Fibroblast of lung (primary cell): ENCODE results near the gene TMPRSS11F. TPM values are rescaled to one million over a fixed set of nuclear protein-coding genes. Genes with fewer than 3 reads are reported as not detected.

Experiments
- DNase-seq, 2 donors: peaks; one replicate each; pipeline versions ENCODE4 v3.0.0 to v3.0.0-alpha.2; 2010; ENCODE audit warnings: low read depth in 2 of 2
- H2AFZ ChIP-seq: 2 replicates; pipeline ENCODE4 v1.5.1; 2012; ENCODE audit warnings: low read length, control low read depth, inconsistent platforms
- H3K27ac ChIP-seq: 2 replicates; pipeline ENCODE4 v1.5.1; 2011; ENCODE audit warnings: low read length, control low read depth; ENCODE audit not compliant: insufficient read depth
- H3K27me3 ChIP-seq: 2 replicates; pipeline ENCODE4 v1.5.1; 2011; ENCODE audit warnings: mild to moderate bottlenecking, low read length; ENCODE audit not compliant: control insufficient read depth, insufficient read depth
- H3K36me3 ChIP-seq: 2 replicates; pipeline ENCODE4 v1.5.1; 2011; ENCODE audit warnings: low read length; ENCODE audit not compliant: control insufficient read depth, insufficient read depth
- H3K4me1 ChIP-seq: 2 replicates; pipeline ENCODE4 v1.5.1; 2011; ENCODE audit warnings: low read length; ENCODE audit not compliant: control insufficient read depth, insufficient read depth; ENCODE audit errors: extremely low read depth
- H3K4me2 ChIP-seq: 2 replicates; pipeline ENCODE4 v1.5.1; 2011; ENCODE audit warnings: low read length, control low read depth; ENCODE audit not compliant: insufficient read depth; ENCODE audit errors: extremely low read depth
- H3K4me3 ChIP-seq, 4 experiments: fragments of 200-600 bp in 1 of 4; sonication (generic) in 1 of 4; replicated peaks in 1 of 4; 2 replicates each; pipeline ENCODE4 v1.5.1; 2011 to 2016; ENCODE audit warnings: low read length in 4 of 4, low read depth in 3 of 4, mild to moderate bottlenecking in 3 of 4, control low read depth in 2 of 4, inconsistent platforms in 1 of 4, mixed read lengths in 1 of 4; ENCODE audit not compliant: insufficient read depth in 1 of 4; ENCODE audit errors: control extremely low read depth in 1 of 4
- H3K79me2 ChIP-seq: 2 replicates; pipeline ENCODE4 v1.5.1; 2012; ENCODE audit warnings: mild to moderate bottlenecking, low read length, inconsistent platforms; ENCODE audit not compliant: control insufficient read depth, insufficient read depth
- H3K9ac ChIP-seq: 2 replicates; pipeline ENCODE4 v1.5.1; 2011; ENCODE audit warnings: mild to moderate bottlenecking, low read length, control low read depth; ENCODE audit not compliant: insufficient read depth
- H3K9me3 ChIP-seq: 2 replicates; pipeline ENCODE4 v1.5.1; 2012; ENCODE audit warnings: low read depth, low read length; ENCODE audit not compliant: control insufficient read depth, insufficient read depth
- H4K20me1 ChIP-seq: 2 replicates; pipeline ENCODE4 v1.5.1; 2011; ENCODE audit warnings: low read length; ENCODE audit not compliant: control insufficient read depth, insufficient read depth; ENCODE audit errors: extremely low read depth
- CTCF ChIP-seq, 2 donors: IDR thresholded peaks in 1 of 2; conservative IDR thresholded peaks in 1 of 2; 1 replicate in 1 of 2; 2 replicates in 1 of 2; pipeline ENCODE4 v1.5.1; 2011 to 2012; ENCODE audit warnings: low read length in 2 of 2, control low read depth in 1 of 2, inconsistent platforms in 1 of 2, low read depth in 1 of 2, mild to moderate bottlenecking in 1 of 2
- EZH2 ChIP-seq: IDR thresholded peaks from 2 replicates; pipeline ENCODE4 v1.5.1; 2012; ENCODE audit warnings: low read length, control low read depth, mild to moderate bottlenecking; ENCODE audit errors: missing control alignments
- polyA plus RNA-seq, 2 donors: library from polyadenylated mRNA; depleted of rRNA in 1 of 2; stranded (reverse) in 1 of 2; unstranded in 1 of 2; fragments of >200 nt; gene quantifications; 2 replicates each; pipeline ENCODE4 v1.2.1, GENCODE V29; 2011 to 2012; ENCODE audit warnings: missing spikeins in 1 of 2
- total RNA-seq: library from RNA; depleted of rRNA; stranded (reverse); fragments of >200 nt; gene quantifications from 2 replicates; pipeline ENCODE4 v1.2.1, GENCODE V29; 2014

TMPRSS11F gene
- total and polyA plus RNA-seq, 2 donors (not counting 1 experiment from before 2014, with no cell fraction given) = not detected

GRCh38 chr4:68152411-68152810 lies 22.7 kb upstream of the TMPRSS11F start:
- no peaks in the 10 kb centered on the region for H3K36me3 ChIP-seq
- no peaks in the 10 kb centered on the region for H3K27me3 ChIP-seq
- H3K4me2 ChIP-seq = no peak overlapping the region
- peak in 1 of 2 donors; percentile 82 for DNase-seq
- H3K79me2 ChIP-seq = no peaks in the 10 kb centered on the region
- no peak overlapping the region for H2AFZ ChIP-seq
- no peak overlapping the region for H3K27ac ChIP-seq
- no peaks in the 10 kb centered on the region for H4K20me1 ChIP-seq
- H3K9me3 ChIP-seq = no peaks in the 10 kb centered on the region
- no peak overlapping the region for H3K4me3 ChIP-seq
- H3K9ac ChIP-seq = no peak overlapping the region
- H3K4me1 ChIP-seq = no peaks in the 10 kb centered on the region
- TF ChIP-seq EZH2 = no peak
- TF ChIP-seq CTCF (conservative IDR thresholded peaks at IDR 0.05 in 1 of 2, IDR thresholded peaks at IDR 0.05 in 1 of 2; ENCODE audit: low read depth in 1 of 2, low read length in 2 of 2) = no peak

GRCh38 chr4:68148800-68149685 lies 19.4 kb upstream of the TMPRSS11F start:
- no peak for DNase-seq
- no peaks in the 10 kb centered on the region for H3K79me2 ChIP-seq
- H2AFZ ChIP-seq = no peak overlapping the region
- H3K27me3 ChIP-seq = no peaks in the 10 kb centered on the region
- no peaks in the 10 kb centered on the region for H3K4me1 ChIP-seq
- no peak for TF ChIP-seq CTCF (conservative IDR thresholded peaks at IDR 0.05 in 1 of 2, IDR thresholded peaks at IDR 0.05 in 1 of 2; ENCODE audit: low read depth in 1 of 2, low read length in 2 of 2)
- no peak for TF ChIP-seq EZH2
- no peak overlapping the region for H3K9ac ChIP-seq
- H3K4me3 ChIP-seq = no peak overlapping the region
- no peak overlapping the region for H3K4me2 ChIP-seq
- no peaks in the 10 kb centered on the region for H3K9me3 ChIP-seq
- H4K20me1 ChIP-seq = no peaks in the 10 kb centered on the region
- H3K36me3 ChIP-seq = no peaks in the 10 kb centered on the region
- H3K27ac ChIP-seq = no peak overlapping the region

- H3K79me2 ChIP-seq = no peaks in the 10 kb centered on the region
- no peaks in the 10 kb centered on the region for H3K9me3 ChIP-seq
- H3K4me2 ChIP-seq = no peak overlapping the region
- no peak overlapping the region for H3K9ac ChIP-seq
- no peaks in the 10 kb centered on the region for H4K20me1 ChIP-seq
- no peaks in the 10 kb centered on the region for H3K27me3 ChIP-seq
- no peaks in the 10 kb centered on the region for H3K4me1 ChIP-seq
- no peak overlapping the region for H2AFZ ChIP-seq
- no peaks in the 10 kb centered on the region for H3K36me3 ChIP-seq
- no peak overlapping the region for H3K27ac ChIP-seq
- no peak for DNase-seq
- H3K4me3 ChIP-seq = no peak overlapping the region
- TF ChIP-seq EZH2 = no peak
- TF ChIP-seq CTCF (conservative IDR thresholded peaks at IDR 0.05 in 1 of 2, IDR thresholded peaks at IDR 0.05 in 1 of 2; ENCODE audit: low read depth in 1 of 2, low read length in 2 of 2) = no peak
Observed at GRCh38 chr4:68147079-68147478, 17.4 kb upstream of the TMPRSS11F start.
